Spleen (tissue), 11 donors: Measurements from ENCODE around the gene CIC. TPM values are rescaled to one million over a fixed set of nuclear protein-coding genes. Genes with fewer than 3 reads are reported as not detected.
A peak's percentile ranks its signal among the peaks of the same experiment; 100 is the strongest.

ENCODE experiments used
- DNase-seq: peaks from one replicate; pipeline ENCODE4 v3.0.0-alpha.2; 2020
- H3K27ac ChIP-seq, 8 donors: fragments of 200-600 bp; sonication (generic) in 7 of 8; 1 replicate in 4 of 8; 2 replicates in 4 of 8; pipeline versions ENCODE4 v1.5.0 to v1.8.0; 2016 to 2021; ENCODE audit warnings: inconsistent platforms in 4 of 8, mild to moderate bottlenecking in 4 of 8, moderate library complexity in 1 of 8
- H3K27me3 ChIP-seq, 7 donors: fragments of 200-600 bp; sonication (generic) in 6 of 7; replicated peaks in 1 of 7; 1 replicate in 4 of 7; 2 replicates in 3 of 7; pipeline versions ENCODE4 v1.5.0 to v1.8.0; 2016 to 2021; ENCODE audit warnings: inconsistent platforms in 3 of 7, mild to moderate bottlenecking in 1 of 7
- H3K36me3 ChIP-seq, 6 donors: fragments of 200-600 bp; sonication (generic) in 5 of 6; 1 replicate in 4 of 6; 2 replicates in 2 of 6; pipeline versions ENCODE4 v1.5.0 to v1.8.0; 2016 to 2021; ENCODE audit warnings: inconsistent platforms in 2 of 6
- H3K4me1 ChIP-seq, 6 donors: fragments of 200-600 bp; sonication (generic) in 5 of 6; 1 replicate in 3 of 6; 2 replicates in 3 of 6; pipeline versions ENCODE4 v1.5.0 to v1.8.0; 2016 to 2021; ENCODE audit warnings: inconsistent platforms in 3 of 6
- H3K4me3 ChIP-seq, 8 donors: fragments of 200-600 bp; sonication (generic) in 7 of 8; 1 replicate in 4 of 8; 2 replicates in 4 of 8; pipeline versions ENCODE4 v1.5.0 to v1.8.0; 2016 to 2021; ENCODE audit warnings: inconsistent platforms in 4 of 8, mild to moderate bottlenecking in 4 of 8, moderate library complexity in 2 of 8
- H3K9me3 ChIP-seq, 8 donors: fragments of 200-600 bp; sonication (generic) in 7 of 8; 1 replicate in 4 of 8; 2 replicates in 4 of 8; pipeline versions ENCODE4 v1.5.0 to v1.8.0; 2016 to 2021; ENCODE audit warnings: inconsistent platforms in 4 of 8
- POLR2A ChIP-seq, 3 donors: fragments of 450-650 bp; IDR thresholded peaks; one replicate each; pipeline ENCODE4 v1.5.1; 2017; ENCODE audit warnings: antibody characterized with exemption in 3 of 3, mild to moderate bottlenecking in 1 of 3
- POLR2AphosphoS5 ChIP-seq, 3 donors: sonication (generic); formaldehyde crosslinking; IDR thresholded peaks; one replicate each; pipeline ENCODE4 v1.5.1; 2017; ENCODE audit warnings: antibody characterized with exemption in 3 of 3
- WGBS, 5 donors: extraction: QIAGEN DNeasy Blood & Tissue Kit in 3 of 5; methylation state at CpG; one replicate each; pipeline versions ENCODE4 v1.1.5 to v1.1.7; 2013 to 2018; 5-methylcytosine and 5-hydroxymethylcytosine counted together
- intact Hi-C: fragments of 100-400 bp; cut with DNase I; formaldehyde crosslinking; loops from one replicate; pipeline ENCODE4 v1.15.0; 2023; ENCODE audit warnings: low total_unique reads
- polyA plus RNA-seq, 3 donors: library from polyadenylated mRNA; stranded (reverse); fragments of 200-250 nt; gene quantifications; one replicate each; pipeline ENCODE4 v1.2.1, GENCODE V29; 2013
- total RNA-seq, 7 donors: library from RNA; depleted of rRNA in 3 of 7; stranded (reverse); fragments of >200 nt in 3 of 7; fragmentation: NEBNext Ultra II Directional in 4 of 7; extraction: Animal tissue kit (Norgen Biotek cat#: 25700) in 4 of 7; gene quantifications; one replicate each; pipeline versions ENCODE4 v1.1.0 to v1.2.1, GENCODE V29; 2016 to 2021
- TF ChIP-seq, protein P1 (sequence below), 11 experiments: fragments of 200-600 bp in 7 of 11; fragments of 450-650 bp in 4 of 11; sonication (generic) in 4 of 11; IDR thresholded peaks in 8 of 11; conservative IDR thresholded peaks in 3 of 11; 1 replicate in 7 of 11; 2 replicates in 4 of 11; pipeline versions ENCODE4 v1.4.0 to v1.8.0; 2016 to 2021; ENCODE audit warnings: antibody characterized with exemption in 11 of 11, inconsistent platforms in 4 of 11, mild to moderate bottlenecking in 1 of 11
- donor health status: healthy with polysubstance abuse.
- donor health status: DM: no; HTN: no; CAD: no; lungs with moderate emphysema.
- donor health status: DM: no; HTN: no; CAD: no.
- donor health status: Bipolar disorder and iron deficiency.
- donor health status: healthy.
- donor health status: DM: no; HTN: no; CAD: no.
- donor health status: DM: yes; HTN: yes; CAD: no.

Gene CIC
- total and polyA plus RNA-seq, 10 donors = 12.5 to 100 (median 69.8) TPM

DNA sequence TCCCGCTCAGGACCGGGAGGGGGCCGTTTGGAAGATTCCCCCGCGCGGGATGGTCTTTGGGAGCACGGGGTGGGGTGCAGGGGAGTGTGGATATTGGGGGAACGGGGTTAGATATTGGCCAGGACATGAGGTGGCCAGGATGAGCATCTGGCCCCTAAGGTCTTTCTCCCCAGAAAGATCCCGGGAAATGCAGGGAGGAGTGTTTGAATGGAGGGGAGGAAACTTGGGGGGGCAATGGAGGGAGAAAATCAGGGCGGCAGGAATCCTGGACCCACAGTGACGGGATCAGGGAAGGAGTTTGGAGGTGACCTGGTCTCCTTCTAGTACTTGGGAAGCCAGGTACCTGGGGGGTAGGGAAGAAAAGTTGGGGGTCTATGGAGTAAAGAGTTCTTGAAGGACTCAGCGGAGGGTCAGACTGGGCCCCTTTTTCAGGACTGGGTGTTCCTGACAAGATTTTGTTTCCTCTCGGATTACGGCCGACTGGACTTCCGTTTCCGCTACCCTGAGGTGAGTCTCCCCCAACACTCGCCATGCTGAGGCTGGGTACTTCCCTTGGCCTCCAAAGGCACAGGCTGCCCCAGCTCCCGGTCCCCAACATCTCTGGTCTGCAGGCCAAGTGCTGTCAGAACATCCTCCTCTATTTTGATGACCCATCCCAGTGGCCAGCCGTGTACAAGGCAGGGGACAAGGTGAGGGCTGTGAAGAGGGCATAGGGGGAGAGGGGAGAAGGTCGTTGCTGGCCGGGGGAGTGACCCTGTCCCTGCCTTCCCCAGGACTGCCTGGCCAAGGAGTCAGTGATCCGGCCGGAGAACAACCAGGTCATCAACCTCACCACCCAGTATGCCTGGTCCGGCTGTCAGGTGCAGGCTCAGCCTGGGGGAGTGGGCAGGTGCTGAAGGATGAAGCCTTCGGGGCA lies 45.0 kb downstream of the CIC start:
- DNase-seq = no peak
- 29 to 35% (median 34%) methylated on average over 25 to 26 of the region's 26 CpGs for WGBS, 5 donors

DNA sequence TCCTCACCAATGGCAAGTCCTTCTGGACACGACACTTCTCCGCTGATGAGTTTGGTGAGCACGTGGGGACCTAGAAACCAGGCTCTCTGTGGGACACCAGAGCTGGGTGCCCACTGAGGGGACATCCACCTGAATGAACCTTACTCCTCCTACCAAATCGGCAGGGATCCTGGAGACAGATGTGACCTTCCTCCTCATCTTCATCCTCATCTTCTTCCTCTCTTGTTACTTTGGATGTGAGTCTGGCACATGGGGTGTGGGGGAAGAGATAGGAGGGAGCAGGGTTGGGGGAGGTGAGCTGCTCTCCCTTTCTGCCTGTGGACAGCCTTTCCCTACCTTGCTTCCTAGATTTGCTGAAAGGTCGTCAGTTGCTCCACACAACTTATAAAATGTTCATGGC lies 46.0 kb downstream of the CIC start:
- H3K4me1 ChIP-seq = peaks cover 17 to 38% (median 27%) of the 10 kb centered on the region in 6 donors
- H3K27ac ChIP-seq = no peak overlapping the region
- H3K36me3 ChIP-seq = no peaks in the 10 kb centered on the region
- intact Hi-C loops = no loop called here
- no peak overlapping the region for H3K4me3 ChIP-seq
- DNase-seq = no peak
- TF ChIP-seq POLR2A (IDR thresholded peaks at IDR 0.05) = no peak
- TF ChIP-seq, protein P1, sequence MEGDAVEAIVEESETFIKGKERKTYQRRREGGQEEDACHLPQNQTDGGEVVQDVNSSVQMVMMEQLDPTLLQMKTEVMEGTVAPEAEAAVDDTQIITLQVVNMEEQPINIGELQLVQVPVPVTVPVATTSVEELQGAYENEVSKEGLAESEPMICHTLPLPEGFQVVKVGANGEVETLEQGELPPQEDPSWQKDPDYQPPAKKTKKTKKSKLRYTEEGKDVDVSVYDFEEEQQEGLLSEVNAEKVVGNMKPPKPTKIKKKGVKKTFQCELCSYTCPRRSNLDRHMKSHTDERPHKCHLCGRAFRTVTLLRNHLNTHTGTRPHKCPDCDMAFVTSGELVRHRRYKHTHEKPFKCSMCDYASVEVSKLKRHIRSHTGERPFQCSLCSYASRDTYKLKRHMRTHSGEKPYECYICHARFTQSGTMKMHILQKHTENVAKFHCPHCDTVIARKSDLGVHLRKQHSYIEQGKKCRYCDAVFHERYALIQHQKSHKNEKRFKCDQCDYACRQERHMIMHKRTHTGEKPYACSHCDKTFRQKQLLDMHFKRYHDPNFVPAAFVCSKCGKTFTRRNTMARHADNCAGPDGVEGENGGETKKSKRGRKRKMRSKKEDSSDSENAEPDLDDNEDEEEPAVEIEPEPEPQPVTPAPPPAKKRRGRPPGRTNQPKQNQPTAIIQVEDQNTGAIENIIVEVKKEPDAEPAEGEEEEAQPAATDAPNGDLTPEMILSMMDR (IDR thresholded peaks at IDR 0.05 in 8 of 11, conservative IDR thresholded peaks at IDR 0.05 in 3 of 11) = no peak
- TF ChIP-seq POLR2AphosphoS5 (IDR thresholded peaks at IDR 0.05) = no peak
- no peaks in the 10 kb centered on the region for H3K9me3 ChIP-seq
- H3K27me3 ChIP-seq = peaks cover 0 to 49% (median 27%) of the 10 kb centered on the region in 7 donors
- 67 to 89% (median 83%) methylated on average over 3 to 5 of the region's 5 CpGs for WGBS, 5 donors

More for the DNA sequence above, 45.0 kb downstream of the CIC start:
- Histone ChIP-seq H3K4me1 (peaks cover 17 to 38% (median 27%) of the 10 kb centered on the region in 6 donors), H3K36me3 (no peaks in the 10 kb centered on the region), H3K4me3 (peak overlapping the region in 5 of 8 donors; percentile 30 to 66 (median 41)), H3K9me3 (no peaks in the 10 kb centered on the region), H3K27me3 (peaks cover 0 to 49% (median 27%) of the 10 kb centered on the region in 7 donors), H3K27ac (no peak overlapping the region)
- intact Hi-C loops = no loop called here
- TF ChIP-seq POLR2A (IDR thresholded peaks at IDR 0.05) (no peak), POLR2AphosphoS5 (IDR thresholded peaks at IDR 0.05) (no peak)
- TF ChIP-seq, protein P1 (IDR thresholded peaks at IDR 0.05 in 8 of 11, conservative IDR thresholded peaks at IDR 0.05 in 3 of 11) = no peak

DNA sequence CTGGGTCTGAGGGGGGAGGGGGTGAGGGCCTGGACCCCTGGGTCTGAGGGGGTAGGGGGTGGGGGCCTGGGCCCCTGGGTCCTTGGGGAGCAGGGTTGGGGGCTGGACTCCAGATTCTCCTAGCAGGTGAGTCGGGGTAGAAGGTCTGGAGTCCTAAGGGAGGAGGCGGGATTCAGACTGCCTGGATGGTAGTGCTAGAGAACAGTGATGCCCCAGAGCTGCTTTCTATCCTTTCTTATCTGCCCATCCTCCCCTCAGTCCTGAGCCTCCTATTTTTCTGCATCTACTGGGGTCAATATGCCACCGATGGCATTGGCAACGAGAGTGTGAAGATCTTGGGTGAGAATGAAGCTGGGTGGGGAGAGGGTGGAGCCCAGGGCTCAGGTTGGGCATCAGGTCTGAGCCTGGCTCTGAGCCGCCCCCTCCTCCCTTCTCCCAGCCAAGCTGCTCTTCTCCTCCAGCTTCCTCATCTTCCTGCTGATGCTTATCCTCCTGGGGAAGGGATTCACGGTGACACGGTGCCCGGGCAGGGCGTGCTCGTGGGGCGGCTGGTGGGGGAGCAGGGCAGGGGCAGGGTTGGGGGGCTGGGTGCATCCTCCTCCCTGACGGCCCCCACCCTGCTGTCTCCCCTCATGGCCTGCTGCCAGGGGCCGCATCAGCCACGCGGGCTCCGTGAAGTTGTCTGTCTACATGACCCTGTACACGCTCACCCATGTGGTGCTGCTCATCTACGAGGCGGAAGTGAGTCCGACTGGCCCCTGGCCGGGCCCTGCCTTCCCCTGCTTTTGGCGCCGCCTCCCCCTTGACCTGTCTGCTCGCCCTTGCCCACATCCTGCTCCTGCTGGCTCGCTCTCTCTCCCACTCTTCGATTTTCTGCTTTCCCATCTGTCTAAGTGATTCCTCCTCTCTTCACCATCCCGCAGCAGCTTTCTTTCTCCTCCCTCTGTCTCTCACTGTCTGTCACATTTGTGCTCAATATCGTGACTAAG lies 47.5 kb downstream of the CIC start:
- Histone ChIP-seq H3K27me3 (peaks cover 0 to 40% (median 27%) of the 10 kb centered on the region in 7 donors), H3K4me3 (peak overlapping the region in 3 of 8 donors; percentile 7 to 50 (median 9)), H3K4me1 (peaks cover 17 to 38% (median 27%) of the 10 kb centered on the region in 6 donors), H3K36me3 (no peaks in the 10 kb centered on the region), H3K9me3 (no peaks in the 10 kb centered on the region), H3K27ac (peak overlapping the region in 3 of 8 donors; percentile 38 to 49 (median 44))
- TF ChIP-seq, protein P1 (IDR thresholded peaks at IDR 0.05 in 8 of 11, conservative IDR thresholded peaks at IDR 0.05 in 3 of 11) = no peak
- TF ChIP-seq POLR2AphosphoS5 (IDR thresholded peaks at IDR 0.05) = peak; percentile 27 to 74 (median 52)
- DNase-seq = peak; percentile 86
- intact Hi-C loops = no loop called here
- WGBS, 5 donors = 16 to 21% (median 20%) methylated on average over 23 to 28 of the region's 28 CpGs
